Occipital lobe (tissue), 2 donors: ENCODE results near the gene ZNF580. TPM values are rescaled to one million over a fixed set of nuclear protein-coding genes. Genes with fewer than 3 reads are reported as not detected.
A peak's percentile ranks its signal among the peaks of the same experiment; 100 is the strongest.

ENCODE experiments used
- DNase-seq: peaks from one replicate; lab custom pipeline; 2025; lab: John Stamatoyannopoulos, UW
- total RNA-seq: library from RNA; depleted of rRNA; stranded (reverse); fragments of >200 nt; gene quantifications from one replicate; pipeline ENCODE4 v1.2.3, GENCODE V29; 2014

Gene ZNF580
- total RNA-seq, 1 donor from 2014 or later, result 4.8 TPM

DNA sequence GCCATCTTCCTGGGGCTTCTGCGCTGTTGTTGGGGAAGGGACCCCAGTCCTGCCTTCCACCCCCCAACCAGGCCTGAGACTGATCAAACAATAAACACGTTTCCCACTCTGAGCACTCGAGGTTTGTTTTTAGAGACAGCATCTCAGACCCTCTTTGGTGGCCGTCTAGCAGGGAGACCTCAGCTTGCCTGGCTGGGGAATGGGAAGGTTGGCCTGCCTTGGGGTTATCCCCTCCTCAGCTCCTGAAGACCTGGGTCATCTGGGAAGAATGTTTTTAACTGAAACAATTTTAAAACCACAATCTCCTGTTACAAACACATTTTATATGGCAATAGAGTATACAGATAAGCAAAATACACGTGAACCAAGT lies 4.7 kb downstream of the ZNF580 start:
- DNase-seq, result no peak

- DNase-seq, result no peak
These were observed 6.3 kb downstream of the ZNF580 start for GRCh38 chr19:55646889-55647731.

DNA sequence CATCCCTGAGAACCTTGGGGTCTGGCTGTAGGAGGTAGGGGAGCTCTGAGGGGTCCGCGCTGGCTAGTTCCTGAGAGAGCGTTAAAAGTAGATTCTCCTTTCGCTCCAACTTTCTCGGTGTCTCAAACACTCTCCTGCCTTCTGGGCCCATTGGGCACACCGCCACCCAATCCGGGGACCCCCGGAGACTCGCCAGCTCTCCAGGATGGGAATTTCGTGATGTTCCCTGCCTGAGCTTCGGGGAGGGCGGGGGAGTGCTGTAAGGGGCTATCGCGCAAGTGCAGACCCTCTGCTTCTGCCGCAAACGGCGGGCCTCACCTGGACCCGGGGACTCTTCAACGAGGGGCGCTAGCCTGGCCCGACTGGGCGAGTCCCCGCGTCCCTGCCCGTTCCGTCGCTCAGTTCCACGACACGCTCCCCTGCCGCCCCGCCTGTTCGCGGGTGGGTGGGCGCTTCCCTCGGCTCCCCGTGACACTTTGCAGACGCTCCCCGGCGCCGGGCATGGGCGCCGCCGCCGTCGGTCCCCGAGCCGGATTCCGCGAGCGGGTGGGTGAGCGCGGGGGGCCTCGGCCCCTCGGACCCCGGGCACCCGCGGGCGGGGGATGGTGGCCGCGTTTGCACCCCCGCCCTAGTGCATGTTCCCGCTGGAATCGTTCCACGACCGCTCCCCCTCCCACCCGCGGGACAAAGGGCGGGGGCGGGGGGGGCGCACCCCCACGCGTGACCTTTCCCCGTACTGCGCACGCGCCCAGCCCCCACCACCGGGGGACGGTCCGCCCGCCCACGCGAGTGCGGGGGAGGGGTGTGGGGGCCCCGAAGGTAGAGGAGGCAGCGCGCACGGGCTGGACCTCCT lies 7.2 kb downstream of the ZNF580 start, which contains the start of gene CCDC106:
Gene CCDC106 (plus strand): TSS at position 481 of the 853 bp plus-strand sequence. CDS start 835 bp downstream, outside the sequence.
- peak; percentile 70 for DNase-seq

GRCh38 chr19:55648585-55649267 lies 7.9 kb downstream of the ZNF580 start:
- DNase-seq, result no peak

GRCh38 chr19:55649268-55650125 lies 8.7 kb downstream of the ZNF580 start:
- DNase-seq, result no peak

DNA sequence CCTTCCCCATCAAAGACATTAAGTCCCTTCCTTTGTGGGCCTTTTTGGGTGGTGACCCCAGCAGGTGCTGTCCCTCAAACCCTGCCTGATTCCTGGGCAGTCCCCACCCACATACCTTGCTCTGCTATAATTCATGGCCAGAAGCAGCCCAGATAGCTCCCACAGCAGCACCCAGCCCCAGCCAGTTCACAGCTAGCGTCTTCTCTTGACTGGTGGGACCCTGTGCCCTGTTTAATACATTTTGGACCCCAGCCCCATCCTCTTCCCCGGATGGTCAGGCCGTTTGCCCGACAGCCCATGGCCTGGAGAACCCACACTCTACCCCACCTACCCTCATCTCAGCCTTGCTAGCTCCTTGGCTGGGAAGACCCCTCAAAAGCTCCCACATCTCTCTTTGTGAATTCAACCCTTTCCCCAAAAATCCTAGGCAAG lies 9.3 kb downstream of the ZNF580 start:
- no peak for DNase-seq

GRCh38 chr19:55650602-55651230 lies 9.9 kb downstream of the ZNF580 start:
- DNase-seq, result no peak

DNA sequence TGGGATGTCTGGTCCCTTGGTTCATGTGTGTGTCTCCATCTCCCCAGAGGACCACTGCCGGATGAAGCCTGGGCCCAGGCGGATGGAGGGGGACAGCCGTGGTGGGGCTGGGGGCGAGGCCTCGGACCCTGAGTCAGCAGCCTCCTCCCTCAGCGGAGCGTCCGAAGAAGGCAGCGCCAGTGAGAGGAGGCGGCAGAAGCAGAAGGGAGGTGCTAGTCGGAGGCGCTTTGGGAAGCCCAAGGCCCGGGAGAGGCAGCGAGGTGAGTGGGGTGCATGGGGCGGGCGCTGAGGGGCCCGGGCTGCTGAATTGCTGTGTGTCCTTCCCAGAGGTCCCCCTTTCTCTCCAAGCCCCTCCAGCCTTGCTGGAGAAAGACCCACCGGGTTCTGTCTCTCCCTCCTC lies 10.4 kb downstream of the ZNF580 start:
- no peak for DNase-seq

- DNase-seq, result no peak
These were observed 11.7 kb downstream of the ZNF580 start for GRCh38 chr19:55652311-55653128.

DNA sequence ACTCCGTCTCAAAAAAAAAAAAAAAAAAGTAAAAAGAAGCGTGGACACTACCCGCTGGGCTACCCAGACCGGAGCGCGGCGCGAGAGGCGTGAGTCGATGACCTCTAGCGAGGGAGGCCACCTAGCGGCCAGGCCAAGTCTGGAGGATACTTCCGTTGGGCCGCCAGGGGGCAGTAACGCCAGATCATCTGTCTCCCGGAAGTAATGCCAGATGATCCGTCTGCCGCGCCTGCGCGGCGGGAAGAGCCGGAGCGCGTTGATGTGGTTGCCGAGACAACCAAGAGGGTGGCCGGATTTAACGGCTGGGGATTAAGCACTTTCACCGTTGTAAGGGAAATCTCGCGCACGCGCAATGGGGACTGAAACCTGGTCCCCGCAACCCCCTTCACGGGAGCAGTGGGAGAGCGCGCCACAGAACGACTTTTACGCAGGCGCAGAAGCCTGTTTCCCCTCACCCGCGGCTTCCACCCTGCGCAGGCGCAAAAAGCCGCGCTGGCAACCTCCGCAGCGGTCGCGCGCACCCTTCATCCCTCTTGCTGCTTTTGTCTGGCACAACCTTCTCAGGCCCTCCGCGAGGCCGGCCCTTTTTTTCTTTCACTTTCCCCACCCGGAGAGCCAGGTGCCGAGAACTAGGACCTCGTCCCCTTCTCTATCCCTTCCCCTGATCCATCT lies 13.0 kb downstream of the ZNF580 start:
- DNase-seq, result peak; percentile 93

DNA sequence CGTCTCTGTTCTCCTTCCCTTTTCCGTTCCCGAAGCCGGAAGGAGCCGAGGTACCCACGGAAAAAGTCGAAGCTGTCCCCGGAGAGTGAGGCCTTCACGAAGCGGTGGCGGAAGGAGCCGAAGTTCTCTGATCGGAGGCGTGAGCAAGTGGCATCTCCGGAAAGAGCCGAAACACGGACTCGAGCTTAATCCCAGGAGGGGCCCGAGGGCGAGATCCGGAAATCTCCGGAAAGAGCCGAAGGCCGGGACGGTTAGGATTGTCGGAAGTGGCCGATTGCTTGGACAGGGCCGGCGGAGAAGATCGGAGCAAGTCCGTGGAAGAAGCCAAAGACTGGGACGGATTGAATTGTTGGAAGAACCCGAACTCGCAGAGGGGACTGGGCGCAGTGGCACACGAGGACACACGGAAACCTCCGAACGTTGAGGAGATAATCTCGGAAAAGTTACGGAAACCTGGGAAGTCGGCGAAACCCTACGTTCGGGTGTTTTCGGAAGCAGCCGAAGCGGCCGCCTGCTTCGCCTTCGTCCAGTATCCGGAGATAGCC lies 13.6 kb downstream of the ZNF580 start:
- DNase-seq, result peak; percentile 96

- peak; percentile 91 for DNase-seq
These were observed 14.3 kb downstream of the ZNF580 start, which contains the start of gene U2AF2 for GRCh38 chr19:55654868-55655647. Gene U2AF2 (plus strand): TSS chr19:55655035. CDS start chr19:55655105, 70 bp downstream.

DNA sequence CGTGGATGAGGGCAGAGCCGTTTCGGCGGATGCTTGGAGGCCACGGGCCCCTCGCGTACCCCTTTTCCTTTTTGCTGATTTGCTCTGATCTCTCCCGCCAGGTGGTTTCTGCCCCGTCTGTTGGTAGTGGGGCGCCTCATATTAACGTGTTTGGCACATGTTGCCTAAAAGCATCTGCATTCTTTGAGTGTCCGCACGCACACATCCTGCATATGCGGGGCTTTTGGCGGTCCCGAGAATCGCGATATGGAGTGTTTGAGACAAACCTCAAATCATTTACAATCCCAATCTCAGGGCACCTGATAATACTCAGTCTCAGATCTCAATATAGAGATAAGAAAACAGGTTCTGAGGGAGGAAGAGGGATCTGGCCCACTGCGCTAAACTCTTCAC lies 14.8 kb downstream of the ZNF580 start:
- DNase-seq, result no peak

GRCh38 chr19:55656552-55656951 lies 15.8 kb downstream of the ZNF580 start:
- no peak for DNase-seq

- DNase-seq, result no peak
These were observed 16.4 kb downstream of the ZNF580 start for GRCh38 chr19:55656988-55657747.

DNA sequence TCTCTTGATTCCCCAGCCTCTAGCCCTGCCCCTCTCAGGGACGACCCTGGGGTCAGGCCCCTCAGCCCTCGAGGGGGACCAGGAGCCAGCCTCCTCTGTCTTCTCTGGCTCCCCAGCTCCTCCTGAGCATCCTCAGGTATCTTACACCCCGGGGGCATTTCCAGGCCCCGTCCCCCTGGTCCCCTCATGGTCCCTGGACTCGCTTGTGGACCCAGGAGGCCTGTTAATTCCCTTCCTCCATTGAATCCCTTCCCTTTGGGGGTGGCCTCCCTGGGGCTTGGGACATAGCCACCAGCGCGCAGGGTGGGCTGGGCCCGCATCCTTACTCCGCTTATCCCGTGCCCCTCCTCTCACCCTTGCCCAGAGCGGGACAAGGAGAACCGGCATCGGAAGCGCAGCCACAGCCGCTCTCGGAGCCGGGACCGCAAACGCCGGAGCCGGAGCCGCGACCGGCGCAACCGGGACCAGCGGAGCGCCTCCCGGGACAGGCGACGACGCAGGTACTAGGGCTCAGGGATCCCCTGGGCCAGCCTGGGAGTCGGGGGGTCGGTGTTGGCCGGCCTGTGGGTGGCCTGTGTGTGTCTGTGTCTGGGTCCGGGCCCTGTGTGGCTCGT lies 18.2 kb downstream of the ZNF580 start:
- no peak for DNase-seq
